Gastroesophageal sphincter (tissue), 3 donors: ENCODE data around the gene NOP14.

Source experiments
- CTCF ChIP-seq, 4 experiments: fragments of 200-600 bp in 2 of 4; fragments of 450-650 bp in 2 of 4; sonication (generic) in 1 of 4; IDR thresholded peaks; one replicate each; pipeline ENCODE4 v1.5.1; 2017 to 2019; ENCODE audit warnings: antibody characterized with exemption in 4 of 4, mild to moderate bottlenecking in 2 of 4, moderate library complexity in 2 of 4
- EP300 ChIP-seq: sonication (generic); formaldehyde crosslinking; IDR thresholded peaks from one replicate; pipeline ENCODE4 v1.6.1; 2017; ENCODE audit warnings: antibody characterized with exemption, mild to moderate bottlenecking
- POLR2A ChIP-seq, 2 donors: fragments of 450-650 bp; IDR thresholded peaks; one replicate each; pipeline ENCODE4 v1.6.1; 2017; ENCODE audit warnings: antibody characterized with exemption in 2 of 2, mild to moderate bottlenecking in 2 of 2, moderate library complexity in 1 of 2

- no peak for TF ChIP-seq POLR2A (IDR thresholded peaks at IDR 0.05)
- no peak for TF ChIP-seq CTCF (IDR thresholded peaks at IDR 0.05)
- TF ChIP-seq EP300, result no peak
Measured at GRCh38 chr4:2977211-2978088, 14.2 kb upstream of the NOP14 start.
